Right ventricle myocardium inferior (tissue), 1 donor: Measurements from ENCODE around the gene SERPINC1. TPM values are rescaled to one million over a fixed set of nuclear protein-coding genes. Genes with fewer than 3 reads are reported as not detected.
"Not testable (repeated sequence)": the region's sequence is repeated elsewhere in the genome, so short reads cannot be mapped to it uniquely, and the experiment has no call there.

Experiments
- ATAC-seq: fragments of 200-7000 bp; cut with Tn5 transposase; one replicate; pipeline ENCODE4 v1.9.1; 2020; ENCODE audit warnings: mild to moderate bottlenecking, moderate library complexity
- DNase-seq: peaks from one replicate; pipeline ENCODE4 v3.0.0; 2021; ENCODE audit errors: missing footprints
- intact Hi-C: fragments of 100-400 bp; cut with DNase I; formaldehyde crosslinking; loops from one replicate; pipeline ENCODE4 v1.11.0; 2022
- long read RNA-seq: library from polyadenylated mRNA; unstranded; transcript quantifications from one replicate; pipeline ENCODE4 v2.0.0, GENCODE V29; 2021
- total RNA-seq: library from RNA; stranded (reverse); fragmentation: NEBNext Ultra II Directional; extraction: Animal tissue kit (Norgen Biotek cat#: 25700); gene quantifications from one replicate; pipeline ENCODE4 v1.2.1, GENCODE V29; 2021
- donor health status: DM: no; HTN: yes; CAD: no; lungs with severe emphysema.

Gene SERPINC1
- 0.46 TPM for total RNA-seq
- long read RNA-seq: 0 reads

- ATAC-seq: no peak
- intact Hi-C loops: no loop called here
- no peak for DNase-seq
Measured at GRCh38 chr1:173917149-173917548, at the start of gene SERPINC1. TSS of gene SERPINC1 (minus strand) at chr1:173917327. CDS start at chr1:173917259, 68 bp downstream.

DNA sequence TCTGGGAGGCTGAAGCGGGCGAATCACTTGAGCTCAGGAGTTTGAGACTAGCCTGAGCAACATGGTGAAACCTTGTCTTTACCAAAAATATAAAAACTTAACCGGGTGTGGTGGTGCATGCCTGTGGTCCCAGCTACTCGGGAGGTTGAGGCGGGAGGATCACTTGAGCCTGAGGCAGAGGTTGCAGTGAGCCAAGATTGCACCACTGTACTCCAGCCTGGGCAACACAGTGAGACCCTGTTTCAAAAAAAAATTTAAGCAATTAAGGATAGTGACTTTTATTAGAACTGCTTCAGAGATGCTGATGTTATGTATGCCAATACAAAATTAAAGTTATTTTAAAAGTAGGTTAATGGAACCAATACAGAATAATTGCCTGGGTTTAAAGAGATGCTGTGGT lies 48.8 kb upstream of the SERPINC1 start:
- DNase-seq, intact Hi-C loops, ATAC-seq: not testable (repeated sequence)

GRCh38 chr1:173963477-173963876 lies 46.4 kb upstream of the SERPINC1 start:
- no peak for DNase-seq
- ATAC-seq: no peak
- intact Hi-C loops: no loop called here

DNA sequence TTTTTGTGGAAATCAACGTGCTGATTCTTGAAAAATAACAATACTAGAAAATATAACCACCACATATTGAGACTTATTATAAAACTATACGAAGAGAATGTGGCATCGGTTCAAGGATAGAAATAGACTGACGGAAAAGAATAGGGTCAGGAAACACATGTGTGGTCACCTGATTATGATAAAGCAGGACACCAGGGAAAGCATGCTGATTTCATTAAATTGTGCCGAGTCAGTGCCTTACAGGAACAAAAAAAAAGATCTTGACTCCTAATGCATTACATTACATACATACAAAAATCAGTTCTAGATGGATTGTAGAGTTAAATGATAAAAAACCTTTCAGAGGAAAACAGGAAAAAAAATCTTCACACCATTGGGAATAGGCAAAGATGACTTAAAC lies 43.5 kb upstream of the SERPINC1 start:
- intact Hi-C loops: no loop called here
- DNase-seq: no peak
- ATAC-seq: no peak

GRCh38 chr1:173954179-173954578 lies 37.1 kb upstream of the SERPINC1 start:
- ATAC-seq (no peak), DNase-seq (no peak)
- intact Hi-C loops: no loop called here

GRCh38 chr1:173948594-173948993 lies 31.5 kb upstream of the SERPINC1 start:
- ATAC-seq: no peak
- intact Hi-C loops: no loop called here
- no peak for DNase-seq

DNA sequence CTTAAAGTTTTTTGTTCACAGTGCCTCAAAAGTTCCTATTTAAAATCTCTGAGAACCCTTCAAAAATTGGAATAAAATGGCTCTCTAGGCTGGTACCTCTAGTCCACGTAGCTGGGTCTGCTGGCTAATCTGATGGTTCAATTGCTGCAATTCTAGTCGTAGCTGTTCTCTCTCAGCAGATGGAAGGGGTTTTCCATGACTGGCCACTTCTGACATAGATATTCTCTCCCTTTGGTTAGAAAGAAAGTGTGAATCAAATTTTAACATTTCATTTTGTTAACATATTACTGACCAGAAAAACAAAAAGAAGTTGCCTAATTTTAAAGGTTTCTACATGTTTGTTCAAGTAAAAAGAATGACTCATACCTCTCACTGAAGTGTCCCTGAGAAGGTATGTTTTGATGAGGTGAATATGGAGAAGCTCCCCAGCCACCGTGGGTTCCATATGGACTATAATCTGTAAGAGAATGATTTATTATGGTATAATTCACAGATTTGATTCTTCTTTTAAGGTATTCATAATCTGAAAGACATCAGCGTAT lies 29.3 kb upstream of the SERPINC1 start:
- intact Hi-C loops: no loop called here
- no peak for DNase-seq
- ATAC-seq: no peak

GRCh38 chr1:173937062-173937461 lies 19.9 kb upstream of the SERPINC1 start:
- no peak for DNase-seq
- intact Hi-C loops: no loop called here
- ATAC-seq: no peak

- DNase-seq: no peak
- intact Hi-C loops: no loop called here
- ATAC-seq: no peak
Measured at GRCh38 chr1:173934440-173934839, 17.3 kb upstream of the SERPINC1 start.

- ATAC-seq, DNase-seq, intact Hi-C loops: not testable (repeated sequence)
Measured at GRCh38 chr1:173930541-173930940, 13.4 kb upstream of the SERPINC1 start.

DNA sequence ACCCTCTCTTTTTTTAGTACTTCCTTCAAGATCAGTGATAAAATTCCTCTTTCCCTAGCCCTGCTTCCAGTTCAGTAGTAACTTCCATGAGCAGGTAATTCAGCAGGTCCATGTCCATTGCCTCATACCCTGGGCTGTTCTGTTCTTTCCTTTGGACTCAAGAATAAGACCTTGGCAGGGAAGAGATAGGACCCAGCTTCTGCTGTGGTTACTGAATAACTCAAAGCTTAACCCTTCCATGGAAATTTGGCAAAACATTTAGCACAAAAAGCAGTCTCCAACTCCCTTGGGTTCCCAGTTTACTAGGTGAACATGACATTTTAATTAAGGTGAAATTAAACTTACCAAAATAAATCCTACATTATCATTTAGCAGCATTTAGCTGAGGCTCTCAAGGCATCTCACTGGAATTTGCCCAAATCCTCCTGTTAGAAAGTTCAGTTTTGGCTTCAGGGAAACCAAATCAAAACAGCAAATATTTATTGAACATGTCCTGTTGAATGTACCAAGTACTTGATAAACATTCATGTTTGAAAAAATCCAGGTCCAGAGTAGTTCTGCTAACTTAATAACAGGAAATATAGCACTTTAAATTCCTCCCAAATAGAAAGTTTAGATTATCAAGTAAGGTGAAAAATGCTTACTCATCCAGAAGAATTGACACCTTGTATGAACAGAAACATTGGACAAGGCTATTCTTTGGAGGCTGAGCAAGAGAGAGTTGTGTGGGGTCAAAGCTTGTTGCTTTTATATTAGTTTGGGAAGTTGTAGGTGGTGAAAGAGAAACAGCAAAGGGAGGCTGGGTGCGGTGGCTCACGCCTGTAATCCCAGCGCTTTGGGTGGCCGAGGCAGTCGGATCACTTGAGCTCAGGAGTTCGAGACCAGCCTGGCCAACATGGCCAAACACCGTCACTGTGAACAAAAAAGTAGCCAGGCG lies 8.4 kb upstream of the SERPINC1 start:
- no peak for ATAC-seq
- DNase-seq: no peak
- intact Hi-C loops: no loop called here

GRCh38 chr1:173920861-173921260 lies 3.7 kb upstream of the SERPINC1 start:
- DNase-seq (no peak), ATAC-seq (no peak)
- intact Hi-C loops: no loop called here

GRCh38 chr1:173917635-173918493 lies 737 bp upstream of the SERPINC1 start:
- ATAC-seq (no peak), DNase-seq (no peak)
- intact Hi-C loops: no loop called here

GRCh38 chr1:173916667-173917066 lies 460 bp downstream of the SERPINC1 start:
- ATAC-seq (no peak), DNase-seq (no peak)
- intact Hi-C loops: no loop called here

DNA sequence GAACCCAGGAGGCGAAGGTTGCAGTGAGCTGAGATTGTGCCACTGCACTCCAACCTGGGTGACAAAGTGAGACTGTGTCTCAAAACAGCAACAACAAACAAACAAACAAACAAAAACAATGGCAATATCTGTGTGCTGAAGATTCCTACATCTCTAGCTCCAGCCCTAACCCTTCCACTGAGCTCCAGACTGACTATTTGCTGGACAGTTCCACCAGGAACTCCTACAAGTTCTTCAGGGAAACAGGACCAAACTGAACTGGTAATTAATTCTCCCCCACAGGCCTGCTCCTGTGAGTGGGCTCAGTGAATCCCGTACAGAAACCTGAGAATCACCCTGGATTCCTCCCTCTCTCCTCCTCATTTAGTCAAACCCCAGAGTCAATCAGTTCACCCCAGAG lies 1.5 kb downstream of the SERPINC1 start:
- intact Hi-C loops: no loop called here
- ATAC-seq: no peak

GRCh38 chr1:173914366-173914871 lies 2.7 kb downstream of the SERPINC1 start:
- no peak for DNase-seq
- intact Hi-C loops: no loop called here
- no peak for ATAC-seq

More for the DNA sequence above, 1.5 kb downstream of the SERPINC1 start:
- DNase-seq: no peak

DNA sequence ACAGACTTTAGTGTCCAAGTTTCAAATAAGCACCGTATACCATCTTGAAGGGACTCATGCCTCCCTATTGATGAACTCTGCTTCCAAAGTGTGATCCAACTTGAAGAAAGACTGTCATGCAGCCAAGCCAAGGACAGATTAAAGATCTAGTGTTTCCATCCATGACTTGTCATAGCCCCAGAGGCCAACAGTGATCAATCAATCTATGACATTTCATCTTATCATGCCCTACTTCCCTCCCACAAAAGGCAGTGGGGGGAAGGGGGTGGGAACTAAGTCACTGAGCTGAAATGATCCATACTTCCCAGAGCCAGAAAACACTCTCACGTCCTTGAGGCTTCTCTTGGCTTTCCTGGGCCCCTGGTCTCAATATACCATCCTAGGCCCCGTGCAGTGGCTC lies 4.0 kb downstream of the SERPINC1 start:
- intact Hi-C loops: no loop called here
- DNase-seq (no peak), ATAC-seq (no peak)

- ATAC-seq: no peak
- intact Hi-C loops: no loop called here
- DNase-seq: no peak
Measured at GRCh38 chr1:173903827-173904531, 13.1 kb downstream of the SERPINC1 start.

DNA sequence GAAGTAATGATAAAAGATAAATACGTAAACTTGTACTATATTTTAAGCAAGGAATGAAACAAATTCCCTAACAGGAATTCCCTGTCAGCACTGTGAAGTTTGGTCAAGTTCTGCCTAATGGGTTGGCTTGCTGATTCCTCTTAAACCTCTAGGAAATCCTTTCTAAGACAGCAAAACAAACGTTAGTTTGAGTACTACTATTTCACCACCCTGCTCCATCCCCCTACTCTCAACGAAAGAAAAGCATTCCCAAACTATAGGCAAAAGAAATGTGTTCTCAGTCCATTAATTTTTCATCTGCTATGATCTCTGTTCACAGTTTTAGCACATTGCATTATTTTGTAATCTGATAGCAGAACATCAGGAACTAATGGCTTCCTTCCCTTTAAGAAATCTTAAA lies 16.1 kb downstream of the SERPINC1 start:
- intact Hi-C loops: no loop called here
- ATAC-seq (no peak), DNase-seq (no peak)
